GM12878 (cell line): ENCODE data around the gene DUOXA2. TPM values are rescaled to one million over a fixed set of nuclear protein-coding genes. Genes with fewer than 3 reads are reported as not detected.

Experiments
- ATAC-seq: fragments of 200-7000 bp; cut with Tn5 transposase; 3 replicates; pipeline ENCODE4 v1.9.1; 2020; ENCODE audit warnings: mild to moderate bottlenecking, moderate library complexity
- Bru-seq: library from RNA; stranded (reverse); fragments of 400-500 nt; gene quantifications from one replicate; lab custom pipeline; 2021; lab: Mats Ljungman, UMichigan
- BruChase-seq, 2 experiments: library from RNA; stranded (reverse); fragments of 400-500 nt; gene quantifications; one replicate each; lab custom pipeline; 2021; lab: Mats Ljungman, UMichigan
- BruUV-seq: library from RNA; stranded (reverse); fragments of 400-500 nt; replicated peaks from 2 replicates; lab custom pipeline; 2021; lab: Mats Ljungman, UMichigan
- CTCF ChIA-PET: fragments of 300-600 bp; sonication (Branson Sonifier 250); formaldehyde crosslinking; extraction: SDS; loops from one replicate; lab custom pipeline; 2021; ENCODE audit warnings: inconsistent platforms; lab: Yijun Ruan, JAX
- POLR2A ChIA-PET: fragments of 350-600 bp; formaldehyde crosslinking; extraction: SDS; loops from one replicate; lab custom pipeline; 2021; ENCODE audit warnings: inconsistent platforms; lab: Charles Lee
- RAD21 ChIA-PET: fragments of 300-600 bp; sonication (Branson Sonifier 250); formaldehyde crosslinking; loops from one replicate; lab custom pipeline; 2023; ENCODE audit warnings: antibody characterized with exemption; ENCODE audit not compliant: unreplicated experiment; lab: Charles Lee
- SMC1A ChIA-PET: fragments of 300-600 bp; sonication (Branson Sonifier 250); formaldehyde crosslinking; loops from one replicate; lab custom pipeline; 2023; ENCODE audit not compliant: unreplicated experiment, uncharacterized antibody; lab: Charles Lee
- DNase-seq: peaks from one replicate; pipeline ENCODE4 v3.0.0-alpha.2; 2011; ENCODE audit warnings: low read depth, low spot score
- FAIRE-seq: peaks from 3 replicates; lab custom pipeline; 2011; peaks lifted over from hg19 to GRCh38; lab: Jason Lieb, UNC
- H2AFZ ChIP-seq: 2 replicates; pipeline ENCODE4 v1.6.0; 2011; ENCODE audit warnings: low read depth, low read length, control low read depth; ENCODE audit not compliant: control insufficient read depth
- H3K27ac ChIP-seq: 2 replicates; pipeline ENCODE4 v1.5.1; 2011; ENCODE audit warnings: control low read depth; ENCODE audit not compliant: control insufficient read depth, insufficient read depth
- H3K27me3 ChIP-seq, 2 experiments: replicated peaks in 1 of 2; 2 replicates each; pipeline versions ENCODE4 v1.6.0 to v1.6.1; 2011; ENCODE audit warnings: low read length in 1 of 2; ENCODE audit not compliant: control insufficient read depth in 2 of 2, insufficient read depth in 2 of 2
- H3K36me3 ChIP-seq, 2 experiments: 2 replicates each; pipeline ENCODE4 v1.5.1; 2011; ENCODE audit warnings: low read length in 1 of 2; ENCODE audit not compliant: control insufficient read depth in 2 of 2, insufficient read depth in 2 of 2
- H3K4me1 ChIP-seq: 2 replicates; pipeline ENCODE4 v1.6.1; 2011; ENCODE audit warnings: mild to moderate bottlenecking, low read length, moderate library complexity, mixed read lengths; ENCODE audit not compliant: control insufficient read depth, insufficient read depth
- H3K4me2 ChIP-seq: 2 replicates; pipeline ENCODE4 v1.6.0; 2011; ENCODE audit warnings: control low read depth; ENCODE audit not compliant: control insufficient read depth, insufficient read depth
- H3K4me3 ChIP-seq: fragments of 200-600 bp; sonication (generic); 2 replicates; pipeline ENCODE4 v1.5.1; 2016
- H3K79me2 ChIP-seq: 2 replicates; pipeline ENCODE4 v1.6.0; 2011; ENCODE audit warnings: low read length; ENCODE audit not compliant: control insufficient read depth, insufficient read depth
- H3K9ac ChIP-seq: 2 replicates; pipeline ENCODE4 v1.8.0; 2011; ENCODE audit warnings: low read length, control low read depth, mixed read lengths; ENCODE audit not compliant: control insufficient read depth, insufficient read depth
- H3K9me3 ChIP-seq: replicated peaks from 3 replicates; pipeline ENCODE4 v1.5.1; 2011; ENCODE audit warnings: mild to moderate bottlenecking, low read length; ENCODE audit not compliant: control insufficient read depth, insufficient read depth
- H4K20me1 ChIP-seq: 2 replicates; pipeline ENCODE4 v1.6.0; 2011; ENCODE audit not compliant: control insufficient read depth, insufficient read depth
- ASH2L ChIP-seq: fragments of 300-600, 200-600 bp; sonication (generic); IDR thresholded peaks from 2 replicates; pipeline ENCODE4 v1.6.1; 2017; ENCODE audit warnings: low read depth, mild to moderate bottlenecking, borderline replicate concordance
- ATF7 ChIP-seq: fragments of 450-650 bp; IDR thresholded peaks from 2 replicates; pipeline ENCODE4 v1.6.1; 2016; ENCODE audit warnings: low read depth, mild to moderate bottlenecking
- CEBPB ChIP-seq, 2 experiments: fragments of 150-350 bp in 1 of 2; IDR thresholded peaks; 2 replicates each; pipeline ENCODE4 v1.6.1; 2012 to 2014; ENCODE audit warnings: low read depth in 2 of 2, low read length in 2 of 2, borderline replicate concordance in 1 of 2, inconsistent platforms in 1 of 2
- CREM ChIP-seq: IDR thresholded peaks from 2 replicates; pipeline ENCODE4 v1.6.1; 2014; ENCODE audit warnings: antibody characterized with exemption, low read depth
- HCFC1 ChIP-seq: fragments of 150-350 bp; IDR thresholded peaks from 2 replicates; pipeline ENCODE4 v1.6.1; 2014; ENCODE audit warnings: low read length
- HDAC2 ChIP-seq: fragments of 200-600 bp; sonication (generic); IDR thresholded peaks from 2 replicates; pipeline ENCODE4 v1.6.1; 2017
- RAD21 ChIP-seq: IDR thresholded peaks from 2 replicates; pipeline ENCODE4 v1.6.1; 2011; ENCODE audit warnings: mild to moderate bottlenecking, low read depth, low read length, moderate library complexity; ENCODE audit not compliant: insufficient read depth
- RB1 ChIP-seq: fragments of 450-650 bp; formaldehyde crosslinking; IDR thresholded peaks from 2 replicates; pipeline ENCODE4 v1.6.1; 2017; ENCODE audit warnings: mild to moderate bottlenecking, borderline replicate concordance
- REST ChIP-seq: IDR thresholded peaks from 2 replicates; pipeline ENCODE4 v1.6.1; 2012; ENCODE audit warnings: mild to moderate bottlenecking, low read depth, low read length
- SMAD1 ChIP-seq: fragments of 450-650 bp; IDR thresholded peaks from 2 replicates; pipeline ENCODE4 v1.6.1; 2018; ENCODE audit warnings: mild to moderate bottlenecking, low read depth; ENCODE audit not compliant: partially characterized antibody
- STAT3 ChIP-seq: IDR thresholded peaks from 2 replicates; pipeline ENCODE4 v1.6.1; 2011; ENCODE audit warnings: low read depth, low read length, improper control_type of control experiment
- SUZ12 ChIP-seq: fragments of 200-600 bp; sonication (generic); IDR thresholded peaks from one replicate; pipeline ENCODE4 v1.6.1; 2018; ENCODE audit warnings: antibody characterized with exemption, mild to moderate bottlenecking; ENCODE audit not compliant: unreplicated experiment
- ZBED1 ChIP-seq: IDR thresholded peaks from 2 replicates; pipeline ENCODE4 v1.6.1; 2016; ENCODE audit warnings: borderline replicate concordance
- WGBS: methylation state at CpG from one replicate; pipeline ENCODE4 v1.1.6; 2016; ENCODE audit warnings: low lambda C conversion rate; ENCODE audit not compliant: insufficient replicate concordance, insufficient coverage; ENCODE audit errors: missing lambda C conversion rate; 5-methylcytosine and 5-hydroxymethylcytosine counted together
- in situ Hi-C: fragments of 300-500 bp; cut with MboI; formaldehyde crosslinking; loops from 9 replicates; pipeline ENCODE4 v1.14.3; 2018; ENCODE audit warnings: mixed read lengths
- intact Hi-C: fragments of 100-400 bp; cut with micrococcal nuclease; formaldehyde crosslinking; loops from one replicate; pipeline ENCODE4 v1.14.2; 2022; ENCODE audit not compliant: unreplicated experiment
- long read RNA-seq, 2 experiments: library from polyadenylated mRNA; unstranded; transcript quantifications; one replicate each; pipeline ENCODE4 v2.0.0, GENCODE V29; 2019 to 2020
- polyA minus RNA-seq, 3 experiments: library from RNA; depleted of rRNA, polyadenylated mRNA; stranded (reverse); fragments of >200 nt; gene quantifications; 2 replicates each; pipeline ENCODE4 v1.2.3, GENCODE V29; 2011
- polyA plus RNA-seq, 11 experiments: library from polyadenylated mRNA; depleted of rRNA in 4 of 11; unstranded in 6 of 11; stranded (reverse) in 5 of 11; fragments of >200 nt; fragmentation: Nextera tagmentation in 4 of 11; fragmentation: Illumina TruSeq in 1 of 11; extraction: Ambion mirVana in 4 of 11; extraction: Trizol in 1 of 11; gene quantifications; 1 replicate in 1 of 11; 2 replicates in 10 of 11; pipeline versions ENCODE4 v1.2.1 to v1.2.3, GENCODE V29; 2011 to 2016; ENCODE audit warnings: inconsistent platforms in 2 of 11, missing spikeins in 2 of 11, low read depth in 1 of 11
- total RNA-seq, 4 experiments: library from RNA; depleted of rRNA in 3 of 4; stranded (reverse); fragments of >200 nt in 3 of 4; fragmentation: Illumina TruSeq in 1 of 4; extraction: Trizol in 1 of 4; gene quantifications; 2 replicates each; pipeline versions ENCODE4 v1.2.1 to v1.2.3, GENCODE V29; 2013 to 2021
- TF ChIP-seq, protein P1 (sequence below): fragments of 450-650 bp; IDR thresholded peaks from 2 replicates; pipeline ENCODE4 v1.6.1; 2016; ENCODE audit warnings: mild to moderate bottlenecking

Gene DUOXA2
- not detected in 2 replicates for total RNA-seq (2013; cell fraction: nucleolus; rRNA removed)
- total RNA-seq (2014; rRNA removed) = not detected in 2 replicates
- total RNA-seq (2014; rRNA removed; fragmentation: Illumina TruSeq; extraction: Trizol) = not detected in 2 replicates
- total RNA-seq (2021) = not detected in 2 replicates
- polyA plus RNA-seq (2011; ENCODE audit: low read depth) = not detected
- polyA plus RNA-seq (2011; rRNA removed) = not detected in 2 replicates
- 0.03 TPM in 1 of 2 replicates, not detected in the other for polyA plus RNA-seq (2011; cell fraction: cytosol; rRNA removed)
- polyA plus RNA-seq (2011; cell fraction: nucleus; rRNA removed) = 0.09 TPM in 1 of 2 replicates, not detected in the other
- not detected in 2 replicates for polyA plus RNA-seq (2012)
- polyA plus RNA-seq (2014; fragmentation: Illumina TruSeq; extraction: Trizol) = not detected in 2 replicates
- polyA plus RNA-seq (2014; fragmentation: Nextera tagmentation; extraction: Ambion mirVana) = not detected
- polyA plus RNA-seq (2014; rRNA removed) = not detected in 2 replicates
- not detected for polyA plus RNA-seq (2016; fragmentation: Nextera tagmentation; extraction: Ambion mirVana)
- polyA minus RNA-seq (2011; rRNA and poly(A)+ RNA removed) = not detected in 2 replicates
- polyA minus RNA-seq (2011; cell fraction: cytosol; rRNA and poly(A)+ RNA removed) = not detected in 2 replicates
- not detected in 2 replicates for polyA minus RNA-seq (2011; cell fraction: nucleus; rRNA and poly(A)+ RNA removed)
- Bru-seq, nascent RNA = not detected
- BruChase-seq, experiment 1, labeled RNA remaining after a 6-hour chase = not detected
- not detected for BruChase-seq, experiment 2, labeled RNA remaining after a 2-hour chase
- long read RNA-seq, experiment 1 = 0 reads
- long read RNA-seq, experiment 2 = 0 reads

DNA sequence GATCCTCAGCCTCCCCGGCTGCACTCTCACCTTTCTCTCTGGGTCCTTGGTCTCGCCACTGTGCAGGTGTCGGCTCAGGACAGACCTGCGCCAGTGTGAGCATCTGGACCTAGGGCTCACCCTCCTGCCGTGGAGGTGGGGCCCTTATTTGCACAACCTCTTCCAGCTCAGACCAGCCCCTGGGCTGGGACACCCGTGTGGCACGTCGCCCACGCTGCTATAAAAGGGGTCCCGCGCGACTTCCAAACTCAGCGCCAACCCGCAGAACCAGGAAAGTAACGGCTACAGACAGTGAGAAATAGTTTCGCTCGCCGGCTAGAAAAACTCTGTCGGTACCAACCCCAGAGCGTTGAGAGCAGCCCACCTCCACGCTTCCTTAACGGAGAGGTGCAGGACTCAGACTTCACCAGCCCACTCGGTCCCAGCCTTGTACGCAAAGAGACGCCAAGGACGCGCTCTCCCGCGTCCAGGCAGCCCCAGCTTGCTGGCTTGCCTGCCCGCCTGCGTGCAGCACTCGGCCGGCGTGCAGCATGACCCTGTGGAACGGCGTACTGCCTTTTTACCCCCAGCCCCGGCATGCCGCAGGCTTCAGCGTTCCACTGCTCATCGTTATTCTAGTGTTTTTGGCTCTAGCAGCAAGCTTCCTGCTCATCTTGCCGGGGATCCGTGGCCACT lies at the start of gene DUOXA2, which contains the start of gene DUOX2:
TSS of gene DUOXA2 (plus strand) at position 251 of the 675 bp plus-strand sequence. CDS start at position 531, 280 bp downstream.
TSS of gene DUOX2 (minus strand) at position 97 of the 675 bp plus-strand sequence. CDS start 761 bp downstream, outside the sequence.
- WGBS = 2% methylated on average over 42 of the region's 42 CpGs

More for the DNA sequence above, at the start of gene DUOXA2, which contains the start of gene DUOX2:
- in situ Hi-C loops (loop anchor here (10.0 kb wide), 1 partner anchor 61 kb away; no protein-coding TSS in a partner anchor), intact Hi-C loops (no loop called here)
- Histone ChIP-seq H3K9ac (no peak within 1 kb of the TSS), H3K4me2 (peak within 1 kb of the TSS; percentile 39; the same call in 1 of the 2 replicates), H2AFZ (no peak within 1 kb of the TSS), H3K4me1 (no peaks in the 10 kb centered on the region; the same call in 1 of the 2 replicates), H3K27me3 (peaks cover 24 to 39% of the 10 kb centered on the region in 2 experiments), H3K79me2 (no peaks in the 10 kb centered on the region), H3K9me3 (no peaks in the 10 kb centered on the region), H3K4me3 (0 out of 2 replicates have a peak within 1 kb of the TSS, but pooled peaks have one; percentile 5), H3K36me3 (no peaks in the 10 kb centered on the region), H3K27ac (no peak within 1 kb of the TSS), H4K20me1 (no peaks in the 10 kb centered on the region)
- TF ChIP-seq ATF7 (no peak), SUZ12 (no peak), RAD21 (no peak), CEBPB (IDR thresholded peaks at IDR 0.05; ENCODE audit: borderline replicate concordance in 1 of 2, low read depth in 2 of 2, low read length in 2 of 2) (no peak), HDAC2 (no peak), REST (no peak), HCFC1 (no peak), SMAD1 (no peak), ASH2L (no peak), CREM (no peak), RB1 (no peak), STAT3 (no peak), ZBED1 (no peak)
- TF ChIP-seq, protein P1, sequence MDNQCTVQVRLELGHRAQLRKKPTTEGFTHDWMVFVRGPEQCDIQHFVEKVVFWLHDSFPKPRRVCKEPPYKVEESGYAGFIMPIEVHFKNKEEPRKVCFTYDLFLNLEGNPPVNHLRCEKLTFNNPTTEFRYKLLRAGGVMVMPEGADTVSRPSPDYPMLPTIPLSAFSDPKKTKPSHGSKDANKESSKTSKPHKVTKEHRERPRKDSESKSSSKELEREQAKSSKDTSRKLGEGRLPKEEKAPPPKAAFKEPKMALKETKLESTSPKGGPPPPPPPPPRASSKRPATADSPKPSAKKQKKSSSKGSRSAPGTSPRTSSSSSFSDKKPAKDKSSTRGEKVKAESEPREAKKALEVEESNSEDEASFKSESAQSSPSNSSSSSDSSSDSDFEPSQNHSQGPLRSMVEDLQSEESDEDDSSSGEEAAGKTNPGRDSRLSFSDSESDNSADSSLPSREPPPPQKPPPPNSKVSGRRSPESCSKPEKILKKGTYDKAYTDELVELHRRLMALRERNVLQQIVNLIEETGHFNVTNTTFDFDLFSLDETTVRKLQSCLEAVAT = no peak
- ChIA-PET RAD21 (no interaction called here), SMC1A (no interaction called here), CTCF (interaction anchor here (0.6 to 1.3 kb wide), 3 partner anchors 12 to 315 kb away, joined by 4 to 5 read pairs (median 5); no protein-coding TSS in a partner anchor), POLR2A (no interaction called here)
- BruUV-seq = no TSS peak
- FAIRE-seq (no peak), DNase-seq (no peak), ATAC-seq (no peak)
